ENCODE results near the gene AP3D1.
A peak's percentile ranks its signal among the peaks of the same experiment; 100 is the strongest.

The AP3D1 gene

DNA sequence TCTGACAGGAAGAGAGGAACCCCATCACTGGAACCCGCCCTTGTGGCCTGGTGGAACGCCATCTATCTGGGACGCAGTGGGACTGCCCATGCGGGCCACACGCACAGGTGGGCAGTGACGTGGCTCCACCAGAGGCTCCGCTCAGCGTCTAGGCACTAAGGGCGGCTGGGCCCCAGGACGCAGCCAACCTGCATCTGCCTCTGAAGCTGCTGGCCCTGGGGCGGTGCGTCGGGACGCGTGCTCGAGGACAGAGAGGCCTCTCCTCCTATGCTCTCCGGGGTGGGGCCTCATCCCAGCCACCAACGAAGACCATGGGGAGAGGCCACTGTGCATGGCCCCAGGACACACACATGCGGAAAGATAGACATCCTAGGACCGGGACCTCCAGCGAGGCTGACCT lies 36.5 kb downstream of the AP3D1 start:
- no peak for TF ChIP-seq CTCF (conservative IDR thresholded peaks at IDR 0.05; ENCODE audit: low read depth, low read length)
- no peak overlapping the region for H3K4me3 ChIP-seq (ENCODE audit: low read depth, low read length)
- DNase-seq (ENCODE audit: low read depth), result no peak

- DNase-seq (ENCODE audit: low read depth), result no peak
- H3K4me3 ChIP-seq (ENCODE audit: low read depth, low read length), result no peak overlapping the region
- TF ChIP-seq CTCF (conservative IDR thresholded peaks at IDR 0.05; ENCODE audit: low read depth, low read length), result no peak
Observed at GRCh38 chr19:2114218-2114617, 37.1 kb downstream of the AP3D1 start.

DNA sequence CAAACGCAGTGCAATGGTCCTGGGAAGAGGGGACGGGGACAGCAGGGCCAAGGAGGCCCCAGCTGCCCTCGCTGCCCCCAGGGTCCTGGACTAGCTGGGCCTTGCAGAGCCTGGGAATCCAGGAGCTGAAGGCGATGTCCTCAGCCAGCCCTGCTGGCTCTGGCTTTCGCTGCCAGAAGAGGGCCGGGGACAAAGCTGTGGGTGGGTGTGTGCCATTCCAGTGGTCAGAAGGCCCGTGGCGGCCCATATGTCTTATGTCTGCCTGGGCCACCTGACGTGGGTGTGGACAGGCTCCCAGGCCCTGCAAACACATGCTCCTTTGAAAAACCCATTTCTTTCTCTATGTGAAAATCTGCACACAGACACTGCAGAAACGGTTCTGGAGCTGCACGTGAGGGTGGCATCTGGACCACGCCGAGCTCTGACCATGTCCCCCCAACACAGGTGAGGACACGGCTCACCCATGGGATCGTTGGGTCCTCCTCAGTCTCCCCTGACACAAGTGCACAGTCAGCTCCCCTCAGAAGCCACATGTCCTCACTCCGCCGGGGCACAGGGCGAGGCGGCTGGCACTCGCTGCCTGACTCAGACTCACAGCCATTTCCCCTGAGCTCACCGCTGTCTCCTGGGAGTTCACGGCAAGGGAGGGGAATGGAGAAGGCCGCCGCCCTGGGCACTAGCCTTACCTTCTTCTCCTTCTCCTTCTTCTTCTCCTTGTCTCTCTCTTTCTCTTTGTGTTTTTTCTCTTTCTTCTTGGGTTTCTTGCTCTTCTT lies 37.7 kb downstream of the AP3D1 start:
- DNase-seq (ENCODE audit: low read depth), result peak; percentile 21
- no peak for TF ChIP-seq CTCF (conservative IDR thresholded peaks at IDR 0.05; ENCODE audit: low read depth, low read length)
- no peak overlapping the region for H3K4me3 ChIP-seq (ENCODE audit: low read depth, low read length)

GRCh38 chr19:2112516-2113320 lies 38.6 kb downstream of the AP3D1 start:
- DNase-seq (ENCODE audit: low read depth), result peak; percentile 28
- no peak overlapping the region for H3K4me3 ChIP-seq (ENCODE audit: low read depth, low read length)
- TF ChIP-seq CTCF (conservative IDR thresholded peaks at IDR 0.05; ENCODE audit: low read depth, low read length), result no peak

- no peak for DNase-seq (ENCODE audit: low read depth)
- no peak overlapping the region for H3K4me3 ChIP-seq (ENCODE audit: low read depth, low read length)
- TF ChIP-seq CTCF (conservative IDR thresholded peaks at IDR 0.05; ENCODE audit: low read depth, low read length), result no peak
Observed at GRCh38 chr19:2111886-2112285, 39.5 kb downstream of the AP3D1 start.

DNA sequence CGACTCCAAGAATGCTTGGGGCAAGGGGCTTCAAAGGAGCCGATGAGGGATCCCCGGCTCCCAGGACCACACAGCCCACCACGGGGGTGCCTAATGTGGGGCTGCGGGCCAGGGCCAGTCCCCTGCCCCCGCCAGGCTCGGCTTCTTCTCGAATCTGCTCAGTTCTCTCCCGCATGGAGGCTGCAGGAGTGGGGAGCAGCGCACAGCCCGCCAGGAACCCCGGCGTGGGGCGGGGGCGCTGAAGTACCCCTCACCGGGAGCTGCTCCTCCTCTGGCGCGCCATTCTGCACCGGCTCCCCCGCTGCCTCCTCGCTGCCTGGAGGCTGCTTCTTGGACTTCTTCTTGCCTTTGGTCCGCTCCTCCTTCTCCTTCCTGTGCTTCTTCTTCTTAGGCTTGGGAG lies 39.9 kb downstream of the AP3D1 start:
- no peak for DNase-seq (ENCODE audit: low read depth)
- H3K4me3 ChIP-seq (ENCODE audit: low read depth, low read length), result no peak overlapping the region
- no peak for TF ChIP-seq CTCF (conservative IDR thresholded peaks at IDR 0.05; ENCODE audit: low read depth, low read length)
